Stimulated activated CD8-positive, alpha-beta memory T cell treated with anti-CD3 and anti-CD28 coated beads, Interleukin-15, amount 100 ng/mL, for 1 hour (primary cell): Measurements from ENCODE around the gene UTP11.

Experiments
- DNase-seq: peaks from one replicate; pipeline ENCODE4 v3.0.0-alpha.2; 2020; ENCODE audit warnings: low read depth

The UTP11 gene

DNA sequence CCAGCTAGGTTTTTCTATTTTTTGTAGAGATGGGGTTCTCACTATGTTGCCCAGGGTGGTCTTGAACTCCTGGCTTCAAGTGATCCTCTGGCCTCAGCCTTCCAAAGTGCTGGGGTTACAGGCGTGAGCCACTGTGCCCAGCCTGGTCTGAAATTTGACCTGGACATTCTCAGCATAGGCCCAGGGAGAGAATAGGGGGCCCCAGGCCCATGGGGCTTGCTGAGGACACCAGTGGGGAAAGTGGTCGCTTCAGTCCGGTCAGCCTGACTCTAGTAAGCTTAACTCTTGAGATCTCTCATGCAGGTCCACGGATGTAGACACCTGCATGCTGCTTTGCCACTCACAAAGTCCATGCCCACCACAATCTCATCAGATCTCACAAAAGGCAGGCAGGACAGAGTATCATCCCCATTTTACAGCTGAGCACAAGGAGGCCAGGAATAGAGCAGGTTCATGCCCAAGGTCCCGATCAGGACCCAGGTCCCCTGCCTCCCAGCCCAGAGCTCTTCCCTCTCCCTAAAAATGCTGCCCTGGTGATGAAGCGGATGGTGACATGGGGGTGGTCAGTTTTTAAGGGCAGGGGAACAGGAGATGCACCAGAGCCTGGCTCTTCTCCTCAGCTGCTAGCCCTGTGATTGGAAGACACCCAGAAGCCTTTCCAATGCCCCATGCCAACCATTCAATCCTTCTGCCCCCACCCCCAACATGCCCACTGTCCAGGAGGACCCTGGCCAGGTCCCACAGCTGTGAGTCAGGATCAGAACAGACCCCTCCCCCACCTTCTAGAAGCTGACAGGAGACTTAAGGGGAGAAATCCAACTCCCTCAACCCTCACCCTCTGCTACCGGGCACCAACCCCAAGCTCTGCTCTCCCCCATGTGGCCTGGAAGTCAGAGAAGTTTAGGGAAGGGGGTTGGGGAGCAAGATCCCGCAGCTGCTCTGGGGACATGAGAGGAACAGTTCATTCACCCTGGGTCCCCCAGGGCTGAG, 9.0 kb upstream of the UTP11 start:
- DNase-seq = no peak

DNA sequence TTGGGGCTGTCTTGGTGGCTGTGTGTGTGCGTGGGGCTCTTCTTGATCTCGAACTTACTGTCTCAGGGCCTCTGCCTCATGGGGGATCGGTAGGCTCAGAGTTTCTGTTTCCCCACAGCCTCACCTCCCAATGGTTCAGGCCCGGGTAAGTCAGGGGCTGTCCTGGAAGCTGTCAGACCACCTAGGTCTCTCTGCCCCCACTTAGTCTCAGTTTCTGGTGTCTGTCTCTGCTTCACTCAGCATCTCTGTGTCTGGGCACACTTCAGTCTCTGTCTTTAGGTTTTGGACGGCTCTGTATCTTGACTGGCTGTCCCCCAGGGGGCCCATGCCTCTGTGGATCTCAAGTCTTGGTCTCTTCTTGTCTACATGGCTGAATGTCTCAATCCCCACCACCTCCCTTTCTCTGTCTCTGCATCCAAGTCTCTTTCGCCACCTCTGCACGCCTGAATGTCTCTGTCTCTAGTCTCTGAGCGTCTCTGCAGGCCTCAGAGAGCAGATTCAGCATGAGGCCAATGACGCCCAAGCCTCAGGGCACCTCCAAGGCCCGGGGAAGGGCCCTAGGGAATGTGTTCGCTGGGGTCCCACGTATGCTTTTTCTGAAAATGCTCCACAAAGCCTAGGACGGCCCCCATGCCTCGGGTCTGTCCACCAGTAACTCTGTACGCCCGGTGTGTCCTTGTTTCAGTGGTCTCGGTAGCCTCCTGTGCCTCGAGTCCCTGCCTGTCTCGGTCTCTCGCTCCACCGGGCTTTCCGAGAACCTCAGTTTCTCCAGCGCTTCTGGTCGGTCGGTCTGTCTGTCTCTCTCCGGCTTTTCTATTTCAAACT, 8.0 kb upstream of the UTP11 start:
- no peak for DNase-seq

DNA sequence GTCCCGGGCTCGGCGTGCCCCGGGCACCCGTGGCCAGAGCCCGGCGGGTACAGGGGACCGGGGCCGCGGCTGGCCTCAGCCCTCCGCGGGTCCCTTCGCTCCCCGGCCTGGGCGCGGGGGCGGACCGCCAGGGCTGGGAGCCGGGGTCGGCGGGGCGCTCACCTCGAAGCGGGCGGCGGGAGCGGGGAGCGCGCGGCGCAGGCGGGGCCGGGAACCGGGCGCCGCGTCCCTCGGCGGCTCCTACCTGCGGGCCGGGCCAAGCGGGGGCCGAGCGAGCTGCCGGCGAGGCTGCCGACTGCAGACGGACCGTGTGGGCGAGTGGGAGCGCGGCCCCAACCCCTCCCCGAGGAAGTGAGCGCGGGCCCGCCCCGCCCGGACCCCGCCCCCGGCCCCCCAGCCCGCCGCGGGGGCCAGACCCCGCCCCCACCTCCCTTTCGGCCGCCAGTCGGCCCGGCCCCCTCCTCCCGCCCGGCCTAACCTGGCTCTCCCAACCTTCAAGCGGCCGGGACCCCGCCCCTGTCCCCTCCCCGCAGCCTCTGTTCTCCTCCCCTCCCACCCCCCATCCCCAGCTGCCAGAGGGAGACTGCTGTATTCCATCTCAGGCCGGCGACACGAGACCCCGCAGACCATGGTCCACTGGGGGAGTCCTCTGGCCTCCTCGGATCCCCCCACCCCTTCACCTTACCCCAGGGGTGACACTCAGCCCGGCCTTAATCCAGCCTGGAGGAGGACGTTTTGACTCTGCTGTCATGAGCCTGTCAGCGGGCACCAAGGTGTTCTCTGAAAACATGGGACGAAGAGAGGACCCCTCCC, 7.1 kb upstream of the UTP11 start, which contains the start of gene FHL3:
Gene FHL3, minus strand, starts transcription at position 320 of the 813 bp plus-strand sequence. CDS start 6,102 bp downstream, outside the sequence.
- DNase-seq = no peak

DNA sequence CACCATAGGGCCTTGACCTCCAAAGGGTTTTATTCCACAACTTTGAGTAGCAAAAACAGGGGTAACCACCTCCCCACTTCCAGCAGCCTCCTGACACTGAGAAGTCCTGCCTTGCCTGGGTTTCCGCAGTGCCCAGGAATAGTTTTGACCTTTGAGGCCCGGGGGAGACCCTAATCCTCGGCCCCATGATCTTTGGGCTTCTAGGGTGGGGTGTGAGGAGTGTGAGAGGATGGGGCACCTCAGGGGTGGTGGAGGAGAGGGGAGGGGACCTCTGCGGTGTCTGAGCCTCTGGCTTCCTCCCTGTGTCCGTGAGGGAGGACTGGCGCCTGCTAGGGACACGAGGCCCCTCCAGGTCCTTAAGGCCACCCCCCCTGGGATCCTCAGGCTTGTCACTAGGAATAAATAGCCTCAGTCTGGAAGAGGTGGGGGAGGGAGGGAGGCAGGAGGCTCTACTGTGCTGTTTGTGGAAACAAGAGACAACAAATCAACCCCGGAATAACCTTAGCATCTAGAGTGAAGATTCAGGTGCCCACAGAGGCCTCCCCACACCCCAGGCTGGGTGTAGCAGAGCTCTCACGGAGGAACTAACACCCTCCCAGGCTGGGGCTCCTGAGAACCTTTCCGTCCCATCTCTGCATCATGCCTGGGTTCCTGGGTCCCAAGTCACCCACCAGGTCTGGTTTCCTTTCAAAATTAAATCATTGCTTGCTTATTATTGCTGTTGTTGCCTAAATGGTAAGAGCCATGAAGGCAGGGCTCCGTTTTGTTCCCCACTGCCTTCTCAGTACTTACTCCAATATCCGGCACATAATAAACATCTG, 6.3 kb upstream of the UTP11 start:
- no peak for DNase-seq

DNA sequence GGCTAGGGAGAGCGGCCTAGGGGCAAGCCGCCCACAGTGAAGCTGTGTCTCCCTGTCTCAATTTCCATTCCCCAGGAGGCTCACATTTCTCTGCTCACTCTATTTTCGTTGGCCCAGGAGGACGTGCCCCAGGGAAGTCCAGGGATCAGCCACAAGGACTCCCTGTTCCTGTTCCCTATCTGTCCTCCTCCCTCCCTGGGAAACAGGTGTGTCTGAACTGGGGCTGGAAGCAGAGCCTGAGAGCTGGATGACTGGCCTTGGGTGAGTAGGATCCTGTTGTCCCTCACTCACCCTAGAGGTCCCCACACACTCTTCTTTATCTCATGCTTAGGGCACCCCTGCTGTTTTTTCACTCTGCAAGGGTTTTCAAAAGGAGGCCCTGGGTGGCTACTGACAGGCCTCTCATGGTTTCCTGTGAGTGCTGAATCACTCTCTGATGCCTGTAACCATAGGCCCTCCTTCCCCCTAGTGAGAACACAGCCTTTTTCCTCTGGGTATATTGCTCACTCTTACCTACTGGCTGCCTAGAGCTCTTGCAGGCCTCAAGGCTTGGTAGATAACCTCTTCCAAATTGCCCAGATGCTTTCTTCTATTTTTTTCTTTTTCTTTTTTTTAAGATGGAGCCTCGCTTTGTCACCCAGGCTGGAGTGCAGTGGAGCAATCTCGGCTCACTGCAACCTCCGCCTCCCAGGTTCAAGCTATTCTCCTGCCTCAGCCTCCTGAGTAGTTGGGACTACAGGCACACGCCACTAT, 3.3 kb upstream of the UTP11 start:
- DNase-seq = no peak

DNA sequence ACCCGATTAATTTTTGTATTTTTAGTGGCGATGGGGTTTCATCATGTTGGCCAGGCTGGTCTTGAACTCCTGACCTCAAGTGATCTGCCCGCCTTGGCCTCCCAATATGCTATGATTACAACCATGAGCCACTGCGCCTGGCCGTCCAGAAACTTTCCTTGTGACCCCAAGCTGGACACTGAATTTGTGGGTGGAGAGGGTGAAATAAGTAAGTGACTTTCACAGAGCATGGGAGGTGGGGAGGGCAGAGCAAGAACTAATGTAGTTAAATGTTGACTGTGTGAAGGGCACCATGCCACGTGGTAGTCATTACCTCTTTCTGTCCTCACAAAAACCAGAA, 2.7 kb upstream of the UTP11 start:
- no peak for DNase-seq

DNA sequence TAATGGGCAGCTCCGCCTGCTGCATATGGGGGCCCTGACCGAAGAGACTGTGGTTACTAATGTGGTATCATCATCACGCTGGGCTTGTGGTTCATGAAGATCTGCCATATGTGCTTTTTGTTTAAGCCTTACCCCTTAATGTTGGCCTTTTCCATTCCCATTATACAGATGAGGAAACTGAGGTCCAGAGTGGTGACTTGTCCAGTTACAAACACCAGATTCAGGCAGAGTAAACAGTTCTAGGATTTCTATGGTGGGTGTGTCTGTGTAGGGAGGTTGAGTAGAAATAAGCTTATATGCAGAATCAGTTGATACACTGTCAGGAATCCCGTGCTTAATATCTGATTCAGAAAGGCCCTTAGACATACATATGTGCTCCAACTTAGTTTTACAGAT, 691 bp downstream of the UTP11 start:
- no peak for DNase-seq

DNA sequence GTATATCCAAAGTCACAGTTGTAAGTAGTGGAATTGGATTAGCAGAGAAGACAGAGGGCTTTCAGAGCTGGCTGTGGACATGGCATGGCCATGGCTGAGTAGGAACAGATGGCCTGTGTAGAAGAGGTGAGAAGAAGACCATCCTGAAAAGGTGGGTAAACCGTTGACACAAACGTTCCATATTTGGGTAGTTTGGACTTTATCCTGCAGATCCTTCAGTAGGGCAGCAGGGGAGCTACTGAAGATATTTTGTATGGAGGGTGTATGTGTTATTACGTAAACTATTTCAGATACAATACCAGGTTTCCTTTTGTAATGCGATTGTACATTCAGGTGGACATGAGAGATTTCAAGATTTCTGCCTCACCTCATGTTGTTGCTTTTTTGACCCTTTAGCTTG, 1.6 kb downstream of the UTP11 start:
- no peak for DNase-seq

DNA sequence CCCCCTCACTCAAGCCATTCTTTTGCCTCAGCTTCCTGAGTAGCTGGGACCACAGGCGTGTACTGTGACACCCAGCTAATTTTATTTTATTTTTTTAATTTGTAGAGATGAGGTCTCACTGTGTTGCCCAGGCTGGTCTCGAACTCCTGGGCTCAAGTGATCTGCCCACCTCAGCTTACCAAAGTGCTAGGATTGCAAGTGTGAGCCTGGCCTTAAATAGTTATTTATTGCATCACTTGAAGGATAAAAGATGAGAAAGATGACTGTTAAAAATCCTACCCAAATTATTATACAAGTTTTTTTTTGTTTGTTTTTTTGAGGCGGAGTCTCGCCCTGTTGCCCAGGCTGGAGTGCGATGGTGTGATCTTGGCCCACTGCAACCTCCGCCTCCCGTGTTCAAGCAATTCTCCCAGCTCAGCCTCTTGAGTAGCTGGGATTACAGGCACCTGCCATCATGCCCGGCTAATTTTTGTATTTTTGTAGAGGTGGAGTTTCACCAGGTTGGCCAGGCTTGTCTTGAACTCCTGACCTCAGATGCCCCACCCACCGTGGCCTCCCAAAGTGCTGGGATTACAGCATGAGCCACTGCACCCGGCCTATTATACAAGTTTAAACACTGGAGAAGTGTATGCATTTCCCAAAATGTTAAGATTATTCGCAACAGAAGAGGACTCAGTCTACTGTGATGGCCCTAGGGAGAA, 2.3 kb downstream of the UTP11 start:
- no peak for DNase-seq

DNA sequence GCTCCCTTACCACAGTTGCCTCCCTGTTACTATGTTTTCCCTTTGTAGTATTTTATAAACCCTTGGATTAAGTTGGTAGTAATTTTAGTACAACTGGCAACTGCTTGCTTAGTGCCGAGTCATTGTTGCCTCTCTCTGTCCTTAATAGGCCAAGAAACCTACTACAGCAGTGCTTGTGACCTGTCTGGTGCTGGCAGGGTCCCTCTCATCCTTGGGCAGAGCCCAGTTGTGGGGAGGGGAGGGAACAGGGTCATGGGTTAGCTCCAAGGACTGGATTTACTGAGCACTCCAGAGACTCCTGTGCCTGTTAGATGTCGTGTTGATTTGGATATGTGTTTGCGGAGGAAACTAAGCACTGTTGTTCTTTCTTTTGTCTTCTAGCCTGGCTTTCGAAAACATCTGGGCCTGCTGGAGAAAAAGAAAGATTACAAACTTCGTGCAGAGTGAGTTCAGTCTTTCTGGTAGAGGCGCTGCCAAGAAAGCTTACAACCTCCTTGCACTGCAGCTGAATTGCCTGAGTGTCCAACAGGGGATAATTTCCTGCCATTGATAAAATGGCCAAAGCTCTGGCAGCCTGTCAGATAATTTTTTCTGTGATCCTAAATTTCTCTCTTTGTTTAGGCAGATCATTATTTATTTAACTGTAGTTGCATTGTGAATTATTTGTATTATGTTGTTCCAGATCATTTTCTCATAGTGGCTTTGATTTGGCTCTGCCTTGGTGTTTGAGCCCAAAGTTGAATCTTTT, 3.6 kb downstream of the UTP11 start:
- no peak for DNase-seq

DNA sequence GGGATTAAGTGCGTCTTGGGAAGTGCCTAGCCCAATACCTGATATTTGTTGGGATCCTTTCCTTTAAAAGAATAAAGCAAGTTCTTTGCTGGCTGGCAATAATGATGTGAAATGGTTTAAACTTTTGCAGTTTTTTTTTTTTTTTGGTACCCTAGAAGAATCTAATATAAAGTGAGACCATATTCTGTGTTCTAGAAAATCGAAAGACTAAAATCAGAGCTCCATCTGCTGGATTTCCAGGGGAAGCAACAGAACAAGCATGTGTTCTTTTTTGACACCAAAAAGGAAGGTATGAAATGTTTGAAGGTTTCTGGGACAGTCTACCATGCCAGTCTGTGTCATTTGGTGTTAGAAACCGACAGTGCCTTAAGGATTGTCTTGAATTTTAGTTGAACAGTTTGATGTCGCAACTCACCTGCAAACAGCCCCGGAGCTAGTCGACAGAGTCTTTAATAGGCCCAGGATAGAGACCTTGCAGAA, 6.4 kb downstream of the UTP11 start:
- DNase-seq = no peak

DNA sequence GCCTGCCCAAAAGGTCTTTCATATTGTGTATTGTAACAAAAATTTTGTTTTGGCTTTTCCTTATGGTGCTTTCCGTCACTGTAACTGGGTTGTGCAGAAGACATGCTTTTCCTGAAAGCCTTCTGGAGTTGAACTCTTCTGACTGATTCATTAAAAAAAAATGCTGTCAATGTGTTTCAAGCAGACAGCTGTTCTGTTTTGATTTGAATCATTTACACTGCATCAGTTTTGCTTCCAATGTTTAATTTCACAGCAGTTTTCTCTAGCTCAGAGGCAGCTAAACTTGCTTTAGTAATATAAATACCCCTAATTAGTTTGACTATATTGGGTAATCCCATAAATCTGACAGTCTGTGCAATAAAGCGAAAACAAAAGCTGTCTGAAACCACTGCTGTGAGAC, 7.9 kb downstream of the UTP11 start:
- DNase-seq = no peak

DNA sequence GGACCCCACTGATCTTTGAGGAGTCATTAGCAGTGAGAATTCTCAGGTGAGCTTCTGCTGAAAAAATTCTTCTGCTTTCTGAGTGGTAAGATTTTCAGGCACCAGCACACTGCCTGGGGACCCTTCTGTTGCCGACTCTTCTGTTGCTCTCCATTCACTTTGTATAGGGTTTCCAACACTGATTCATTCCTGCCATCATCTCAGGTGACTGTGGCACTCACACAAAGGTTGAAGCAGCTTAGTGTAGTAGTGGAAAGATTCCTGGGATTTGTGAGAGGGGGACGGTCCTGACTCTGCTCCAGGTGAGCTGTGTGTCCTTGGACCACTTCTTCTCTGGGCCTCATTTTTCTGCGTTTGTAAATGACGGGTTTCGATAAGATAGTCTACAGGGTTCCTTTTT, 9.4 kb downstream of the UTP11 start:
- no peak for DNase-seq

DNA sequence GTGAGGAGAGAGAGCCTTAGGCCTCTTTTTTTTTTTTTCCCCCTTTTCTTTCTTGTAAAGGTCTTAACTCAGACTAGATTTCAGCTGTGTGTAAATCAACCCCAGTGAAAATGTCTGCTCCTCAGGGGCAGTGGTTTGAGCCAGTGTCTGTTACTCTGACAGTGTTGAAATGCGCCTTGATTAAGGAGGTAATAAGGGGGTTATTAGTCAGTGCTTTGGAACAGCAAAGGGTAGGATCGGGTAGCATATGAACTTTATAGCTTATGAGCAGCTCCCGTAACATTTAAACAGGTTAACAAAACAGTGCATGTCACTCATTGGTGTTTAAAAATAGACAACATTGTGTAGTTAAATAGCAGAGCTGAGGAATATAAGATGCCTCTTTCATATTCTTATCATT, 10.3 kb downstream of the UTP11 start:
- DNase-seq = no peak

DNA sequence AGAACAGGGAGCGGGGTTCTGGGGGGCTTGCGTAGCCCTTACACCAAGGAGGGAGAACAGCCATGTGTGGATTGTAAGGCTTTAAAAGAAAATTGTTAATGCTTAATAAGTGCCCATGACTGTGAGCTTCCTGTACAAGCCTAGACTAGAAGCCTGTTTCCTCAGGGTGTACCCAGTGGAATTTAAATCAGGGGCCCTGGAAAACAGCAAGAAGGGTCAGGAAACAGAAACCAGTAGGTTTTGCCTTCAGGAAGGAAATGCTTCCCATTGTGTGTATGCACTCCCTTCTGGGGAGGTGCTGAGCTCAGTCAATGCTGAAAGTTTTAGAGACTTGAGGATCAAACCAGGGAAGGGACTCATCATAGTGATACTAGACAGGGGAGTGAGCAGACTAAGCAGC, 12.7 kb downstream of the UTP11 start:
- no peak for DNase-seq

DNA sequence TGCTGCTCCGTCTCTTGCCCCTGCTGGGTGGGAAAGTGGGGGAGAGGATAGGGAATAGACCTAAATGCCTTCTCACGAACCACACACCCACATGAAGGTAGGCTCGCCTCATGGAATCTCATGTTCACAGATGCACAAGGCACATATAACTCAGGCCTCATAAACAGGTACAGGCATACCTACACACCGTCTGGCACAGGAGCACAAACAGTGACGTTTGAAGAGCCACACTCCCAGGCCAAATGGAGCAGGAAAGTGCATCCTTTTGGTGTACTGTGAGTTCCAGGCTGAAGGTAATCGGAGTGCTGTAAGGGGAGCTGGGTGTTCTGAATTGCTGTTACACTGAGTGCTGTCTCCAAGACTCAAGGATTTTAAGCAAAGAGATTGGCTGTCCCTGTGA, 13.1 kb downstream of the UTP11 start:
- DNase-seq = no peak

DNA sequence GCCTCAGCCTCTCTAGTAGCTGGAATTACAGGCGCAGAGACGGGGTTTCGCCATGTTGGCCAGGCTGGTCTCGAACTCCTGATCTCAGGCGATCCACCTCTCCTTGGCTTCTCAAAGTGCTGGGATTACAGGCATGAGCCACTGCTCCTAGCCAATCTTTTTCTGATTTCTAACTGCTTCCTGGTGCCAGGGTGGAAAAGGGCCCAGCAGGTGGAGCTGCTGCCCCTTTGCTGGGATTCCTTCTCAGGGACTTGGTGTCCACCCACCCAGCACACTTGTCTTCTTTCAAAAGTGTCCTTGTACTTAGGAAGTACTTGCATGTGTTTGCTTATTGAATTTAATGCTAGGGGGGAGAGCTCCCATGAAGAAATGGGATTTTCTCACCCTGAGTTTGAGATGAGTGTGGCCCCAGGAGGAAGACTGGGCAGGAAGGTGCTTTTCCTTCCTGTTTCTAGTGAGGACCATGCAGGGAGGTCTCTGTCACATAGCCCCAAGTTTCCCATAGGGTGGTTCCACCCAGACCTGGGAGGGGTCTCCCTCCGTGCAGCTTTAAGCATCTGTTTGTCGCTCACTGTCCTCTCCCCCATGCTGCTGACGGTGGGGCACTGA, 14.2 kb downstream of the UTP11 start:
- no peak for DNase-seq

DNA sequence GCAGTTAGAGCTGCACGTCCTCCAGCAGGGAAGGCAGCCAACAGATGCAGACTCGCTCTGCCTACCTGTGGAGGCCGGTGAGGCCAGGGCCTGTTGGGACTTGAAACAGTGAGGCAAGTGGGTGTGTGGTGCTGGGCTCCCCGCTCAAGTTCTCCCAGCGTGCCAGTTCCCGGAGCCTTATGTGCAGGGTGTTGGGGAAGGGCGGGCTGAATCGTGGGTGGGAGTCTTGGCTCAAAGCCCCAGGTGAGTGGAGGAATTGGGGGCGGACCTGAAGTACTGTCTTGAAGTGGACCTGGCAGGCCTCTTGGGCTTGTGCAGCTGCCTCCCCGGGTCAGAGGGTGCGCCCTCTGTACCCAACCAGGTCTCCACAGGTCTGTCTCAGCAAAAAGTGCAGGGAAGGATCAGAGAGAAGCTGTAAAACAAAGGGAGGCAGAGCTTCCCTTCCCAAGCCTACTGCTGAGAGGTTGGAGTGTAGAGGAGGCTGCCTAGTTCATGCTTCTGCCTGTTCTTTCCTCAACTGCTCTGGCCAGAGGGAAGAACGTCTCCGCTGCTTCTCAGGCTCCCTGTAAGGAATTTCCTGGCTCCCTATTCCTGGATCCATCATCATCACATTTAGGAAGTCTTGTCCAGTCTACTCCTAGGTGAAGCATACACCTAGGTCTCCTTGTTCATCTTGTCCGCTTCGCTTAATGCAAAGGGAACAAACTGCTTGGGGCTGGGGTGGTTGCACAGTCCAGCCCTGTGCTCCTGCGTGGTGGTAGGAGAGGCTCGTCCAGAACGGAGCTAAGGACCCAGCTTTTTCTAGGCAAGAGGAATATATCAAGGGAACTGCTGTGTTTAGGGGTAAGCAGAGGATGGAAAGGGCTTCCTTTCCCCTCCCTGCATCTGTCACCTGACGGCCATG, 14.9 kb downstream of the UTP11 start:
- DNase-seq = no peak
